Panc1 (cell line): ENCODE measurements around the gene METTL21C. TPM values are rescaled to one million over a fixed set of nuclear protein-coding genes. Genes with fewer than 3 reads are reported as not detected.

Experiments used
- ATAC-seq: fragments of 200-7000 bp; cut with Tn5 transposase; 2 replicates; pipeline ENCODE4 v1.9.1; 2020; ENCODE audit warnings: mild to moderate bottlenecking, moderate library complexity
- BruUV-seq: library from RNA; stranded (reverse); fragments of 400-500 nt; replicated peaks from 2 replicates; lab custom pipeline; 2021; lab: Mats Ljungman, UMichigan
- CTCF ChIA-PET: fragments of 300-600 bp; sonication (Branson Sonifier 250); formaldehyde crosslinking; loops from one replicate; lab custom pipeline; 2022; ENCODE audit warnings: antibody characterized with exemption; lab: Charles Lee
- POLR2A ChIA-PET: fragments of 300-600 bp; sonication (Branson Sonifier 250); formaldehyde crosslinking; loops from one replicate; lab custom pipeline; 2022; ENCODE audit warnings: antibody characterized with exemption; lab: Charles Lee
- DNase-seq: peaks from one replicate; pipeline ENCODE4 v3.0.0-alpha.2; 2010; ENCODE audit warnings: low read depth, low spot score
- H3K27ac ChIP-seq: 2 replicates; pipeline ENCODE4 v1.5.1; 2011; ENCODE audit warnings: mild to moderate bottlenecking, low read length, inconsistent platforms
- H3K27me3 ChIP-seq: fragments of 200-500 bp; sonication (Bioruptor generic); 2 replicates; pipeline ENCODE4 v1.6.0; 2014; ENCODE audit warnings: low read length, inconsistent platforms; ENCODE audit not compliant: control insufficient read depth, insufficient read depth
- H3K36me3 ChIP-seq: fragments of 200-500 bp; sonication (Bioruptor generic); 2 replicates; pipeline ENCODE4 v1.5.1; 2014; ENCODE audit warnings: inconsistent platforms, mild to moderate bottlenecking, low read length, moderate library complexity; ENCODE audit not compliant: control insufficient read depth, insufficient read depth
- H3K4me1 ChIP-seq: 2 replicates; pipeline ENCODE4 v1.5.1; 2011; ENCODE audit warnings: inconsistent platforms, mild to moderate bottlenecking, low read length, moderate library complexity; ENCODE audit not compliant: control insufficient read depth, insufficient read depth
- H3K4me3 ChIP-seq, 2 experiments: 2 replicates each; pipeline ENCODE4 v1.5.1; 2011 to 2012; ENCODE audit warnings: low read depth in 2 of 2, low read length in 2 of 2, mild to moderate bottlenecking in 2 of 2, inconsistent platforms in 1 of 2, moderate library complexity in 1 of 2
- H3K9me3 ChIP-seq: fragments of 200-500 bp; sonication (Bioruptor generic); 2 replicates; pipeline ENCODE4 v1.5.1; 2014; ENCODE audit warnings: low read depth, mild to moderate bottlenecking, inconsistent platforms, low read length, moderate library complexity; ENCODE audit not compliant: control insufficient read depth, insufficient read depth
- POLR2AphosphoS5 ChIP-seq: IDR thresholded peaks from 2 replicates; pipeline ENCODE4 v1.6.1; 2012; ENCODE audit warnings: mild to moderate bottlenecking, low read depth, low read length, moderate library complexity
- SIN3A ChIP-seq: IDR thresholded peaks from 2 replicates; pipeline ENCODE4 v1.6.1; 2012; ENCODE audit warnings: low read depth, mild to moderate bottlenecking, low read length, moderate library complexity, borderline replicate concordance; ENCODE audit not compliant: insufficient read depth
- TCF7L2 ChIP-seq: IDR thresholded peaks from 2 replicates; pipeline ENCODE4 v1.6.1; 2011; ENCODE audit warnings: mild to moderate bottlenecking, low read depth, low read length, inconsistent platforms
- in situ Hi-C: cut with HindIII; loops from 2 replicates; pipeline ENCODE4 v1.10.0; 2016; ENCODE audit warnings: low sequenced_read_pairs, low pct_unique_long_range_greater_than_20kb
- intact Hi-C: fragments of 100-400 bp; cut with micrococcal nuclease; formaldehyde crosslinking; loops from one replicate; pipeline ENCODE4 v1.10.0; 2022; ENCODE audit not compliant: unreplicated experiment
- total RNA-seq: library from RNA; stranded (reverse); gene quantifications from one replicate; pipeline ENCODE4 v1.2.1, GENCODE V29; 2021; ENCODE audit not compliant: unreplicated experiment
- TF ChIP-seq, protein P1 (sequence below), 2 experiments: IDR thresholded peaks; 2 replicates each; pipeline ENCODE4 v1.6.1; 2011 to 2012; ENCODE audit warnings: low read depth in 2 of 2, control low read depth in 1 of 2, low read length in 1 of 2, mild to moderate bottlenecking in 1 of 2, moderate library complexity in 1 of 2; ENCODE audit not compliant: insufficient read depth in 1 of 2
- TF ChIP-seq, protein P2 (sequence below): fragments of 450-650 bp; IDR thresholded peaks from 2 replicates; pipeline ENCODE4 v1.5.1; 2017; ENCODE audit warnings: mild to moderate bottlenecking

The METTL21C gene
- total RNA-seq, 1 experiment from 2014 or later = not detected

DNA sequence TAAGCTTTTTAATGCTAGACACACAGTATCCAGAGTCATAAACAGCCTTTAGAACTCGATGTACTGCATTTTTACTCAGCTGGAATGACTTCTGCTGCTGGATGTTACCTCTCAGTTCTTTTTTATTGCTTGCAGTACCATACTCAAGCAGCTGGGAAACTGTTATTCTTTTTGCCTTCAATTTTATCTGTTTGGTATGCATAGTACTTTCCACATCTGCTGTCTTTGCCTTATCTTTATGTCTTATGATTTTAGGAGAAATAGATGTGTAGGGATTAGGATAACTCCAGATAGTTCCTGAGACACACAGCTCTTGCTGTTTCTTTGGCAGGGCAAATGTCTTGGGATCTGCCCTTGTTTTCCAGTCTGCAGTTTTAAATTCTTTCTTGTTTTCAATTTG lies 47.3 kb upstream of the METTL21C start:
- ATAC-seq (no peak), DNase-seq (no peak)
- intact Hi-C loops = no loop called here
- in situ Hi-C loops = no loop called here
- BruUV-seq = no TSS peak
- no peaks in the 10 kb centered on the region for H3K36me3 ChIP-seq
- peaks cover 12% of the 10 kb centered on the region for H3K27me3 ChIP-seq
- ChIA-PET POLR2A (no interaction called here), CTCF (no interaction called here)
- no peak overlapping the region for H3K4me3 ChIP-seq
- no peak overlapping the region for H3K27ac ChIP-seq
- TF ChIP-seq SIN3A = no peak
- TF ChIP-seq, protein P1, sequence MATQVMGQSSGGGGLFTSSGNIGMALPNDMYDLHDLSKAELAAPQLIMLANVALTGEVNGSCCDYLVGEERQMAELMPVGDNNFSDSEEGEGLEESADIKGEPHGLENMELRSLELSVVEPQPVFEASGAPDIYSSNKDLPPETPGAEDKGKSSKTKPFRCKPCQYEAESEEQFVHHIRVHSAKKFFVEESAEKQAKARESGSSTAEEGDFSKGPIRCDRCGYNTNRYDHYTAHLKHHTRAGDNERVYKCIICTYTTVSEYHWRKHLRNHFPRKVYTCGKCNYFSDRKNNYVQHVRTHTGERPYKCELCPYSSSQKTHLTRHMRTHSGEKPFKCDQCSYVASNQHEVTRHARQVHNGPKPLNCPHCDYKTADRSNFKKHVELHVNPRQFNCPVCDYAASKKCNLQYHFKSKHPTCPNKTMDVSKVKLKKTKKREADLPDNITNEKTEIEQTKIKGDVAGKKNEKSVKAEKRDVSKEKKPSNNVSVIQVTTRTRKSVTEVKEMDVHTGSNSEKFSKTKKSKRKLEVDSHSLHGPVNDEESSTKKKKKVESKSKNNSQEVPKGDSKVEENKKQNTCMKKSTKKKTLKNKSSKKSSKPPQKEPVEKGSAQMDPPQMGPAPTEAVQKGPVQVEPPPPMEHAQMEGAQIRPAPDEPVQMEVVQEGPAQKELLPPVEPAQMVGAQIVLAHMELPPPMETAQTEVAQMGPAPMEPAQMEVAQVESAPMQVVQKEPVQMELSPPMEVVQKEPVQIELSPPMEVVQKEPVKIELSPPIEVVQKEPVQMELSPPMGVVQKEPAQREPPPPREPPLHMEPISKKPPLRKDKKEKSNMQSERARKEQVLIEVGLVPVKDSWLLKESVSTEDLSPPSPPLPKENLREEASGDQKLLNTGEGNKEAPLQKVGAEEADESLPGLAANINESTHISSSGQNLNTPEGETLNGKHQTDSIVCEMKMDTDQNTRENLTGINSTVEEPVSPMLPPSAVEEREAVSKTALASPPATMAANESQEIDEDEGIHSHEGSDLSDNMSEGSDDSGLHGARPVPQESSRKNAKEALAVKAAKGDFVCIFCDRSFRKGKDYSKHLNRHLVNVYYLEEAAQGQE (IDR thresholded peaks at IDR 0.05; ENCODE audit: insufficient read depth in 1 of 2, low read depth in 2 of 2, low read length in 1 of 2) = no peak
- TF ChIP-seq POLR2AphosphoS5 = no peak
- TF ChIP-seq, protein P2, sequence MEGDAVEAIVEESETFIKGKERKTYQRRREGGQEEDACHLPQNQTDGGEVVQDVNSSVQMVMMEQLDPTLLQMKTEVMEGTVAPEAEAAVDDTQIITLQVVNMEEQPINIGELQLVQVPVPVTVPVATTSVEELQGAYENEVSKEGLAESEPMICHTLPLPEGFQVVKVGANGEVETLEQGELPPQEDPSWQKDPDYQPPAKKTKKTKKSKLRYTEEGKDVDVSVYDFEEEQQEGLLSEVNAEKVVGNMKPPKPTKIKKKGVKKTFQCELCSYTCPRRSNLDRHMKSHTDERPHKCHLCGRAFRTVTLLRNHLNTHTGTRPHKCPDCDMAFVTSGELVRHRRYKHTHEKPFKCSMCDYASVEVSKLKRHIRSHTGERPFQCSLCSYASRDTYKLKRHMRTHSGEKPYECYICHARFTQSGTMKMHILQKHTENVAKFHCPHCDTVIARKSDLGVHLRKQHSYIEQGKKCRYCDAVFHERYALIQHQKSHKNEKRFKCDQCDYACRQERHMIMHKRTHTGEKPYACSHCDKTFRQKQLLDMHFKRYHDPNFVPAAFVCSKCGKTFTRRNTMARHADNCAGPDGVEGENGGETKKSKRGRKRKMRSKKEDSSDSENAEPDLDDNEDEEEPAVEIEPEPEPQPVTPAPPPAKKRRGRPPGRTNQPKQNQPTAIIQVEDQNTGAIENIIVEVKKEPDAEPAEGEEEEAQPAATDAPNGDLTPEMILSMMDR = no peak
- TF ChIP-seq TCF7L2 = no peak
- H3K9me3 ChIP-seq = no peaks in the 10 kb centered on the region
- H3K4me1 ChIP-seq = no peaks in the 10 kb centered on the region

DNA sequence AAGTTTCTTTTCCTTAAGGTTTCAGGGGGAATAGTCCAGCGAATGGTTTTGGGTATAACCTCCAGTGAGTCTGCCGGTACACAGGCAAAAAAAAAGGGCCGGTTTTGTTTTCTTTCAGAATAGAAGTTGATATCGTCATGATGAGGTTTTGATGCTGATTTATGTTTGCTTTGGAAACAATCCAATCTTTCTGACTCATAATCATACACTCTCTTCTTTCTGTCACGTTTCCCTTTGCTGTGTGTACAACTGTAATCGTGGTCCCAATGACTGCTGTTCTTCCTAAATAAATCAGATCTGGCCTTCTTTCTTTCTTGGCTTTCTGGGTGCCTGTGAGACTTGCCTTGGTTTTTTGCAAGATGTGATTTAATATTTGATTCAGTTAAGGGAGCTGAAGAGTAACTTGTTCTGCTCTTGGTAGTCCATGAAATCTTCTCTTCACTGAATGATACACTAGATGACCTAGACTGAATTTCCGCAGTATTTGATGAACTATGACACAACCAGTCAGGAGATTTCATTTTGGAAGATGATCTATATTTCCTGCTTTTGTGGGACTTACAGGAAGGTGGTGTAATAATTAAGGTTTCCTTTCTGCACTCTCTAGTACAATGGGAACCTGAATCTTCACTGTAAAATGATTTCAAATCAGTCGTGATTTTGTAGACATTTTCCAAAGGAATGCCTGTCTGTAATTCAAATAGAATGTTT lies 34.9 kb upstream of the METTL21C start:
- peaks cover 24% of the 10 kb centered on the region for H3K27me3 ChIP-seq
- H3K4me3 ChIP-seq = no peak overlapping the region
- intact Hi-C loops = no loop called here

More for the DNA sequence above, 34.9 kb upstream of the METTL21C start:
- DNase-seq = no peak
- H3K27ac ChIP-seq = no peak overlapping the region
- ATAC-seq = no peak
- TF ChIP-seq POLR2AphosphoS5 (no peak), TCF7L2 (no peak)
- TF ChIP-seq, protein P2 = no peak
- TF ChIP-seq, protein P1 (IDR thresholded peaks at IDR 0.05; ENCODE audit: insufficient read depth in 1 of 2, low read depth in 2 of 2, low read length in 1 of 2) = no peak
- POLR2A ChIA-PET = no interaction called here
- no peaks in the 10 kb centered on the region for H3K36me3 ChIP-seq
- in situ Hi-C loops = no loop called here
- no peaks in the 10 kb centered on the region for H3K4me1 ChIP-seq
- CTCF ChIA-PET = no interaction called here
- no peaks in the 10 kb centered on the region for H3K9me3 ChIP-seq
- BruUV-seq = no TSS peak
